Measurements from ENCODE around the gene NLRX1.
"Not testable (repeated sequence)": the region's sequence is repeated elsewhere in the genome, so short reads cannot be mapped to it uniquely, and the experiment has no call there.

NLRX1 gene

DNA sequence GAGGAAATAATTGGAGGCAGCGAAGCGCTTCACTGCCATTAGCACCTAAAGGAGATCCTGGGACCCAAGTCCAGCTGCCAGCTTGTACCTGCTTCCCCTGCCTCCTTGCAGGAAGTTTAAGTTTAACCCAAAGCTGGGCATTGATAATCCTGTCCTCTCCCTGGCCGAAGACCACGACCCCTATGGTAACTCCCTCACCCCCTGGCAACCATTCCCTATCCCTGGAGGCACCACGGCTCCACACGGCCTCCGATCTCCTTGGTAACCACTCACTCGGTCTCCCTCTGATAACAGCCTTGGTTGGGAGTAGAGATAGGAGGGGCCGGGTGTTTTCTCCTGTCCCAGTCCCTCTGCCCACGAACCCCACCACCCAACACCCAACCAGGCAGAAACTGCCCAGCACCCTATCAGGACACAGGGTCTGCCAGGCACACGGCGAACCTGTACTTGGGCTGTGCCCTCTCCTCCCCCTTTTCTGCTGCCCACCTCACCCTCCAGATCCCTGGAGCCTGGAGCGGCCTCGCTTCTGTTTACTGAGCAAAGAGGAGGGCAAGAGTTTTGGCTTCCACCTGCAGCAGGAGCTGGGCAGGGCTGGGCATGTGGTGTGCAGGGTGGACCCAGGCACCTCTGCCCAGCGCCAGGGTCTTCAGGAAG, 17.6 kb downstream of the NLRX1 start:
- no peak for DNase-seq

DNA sequence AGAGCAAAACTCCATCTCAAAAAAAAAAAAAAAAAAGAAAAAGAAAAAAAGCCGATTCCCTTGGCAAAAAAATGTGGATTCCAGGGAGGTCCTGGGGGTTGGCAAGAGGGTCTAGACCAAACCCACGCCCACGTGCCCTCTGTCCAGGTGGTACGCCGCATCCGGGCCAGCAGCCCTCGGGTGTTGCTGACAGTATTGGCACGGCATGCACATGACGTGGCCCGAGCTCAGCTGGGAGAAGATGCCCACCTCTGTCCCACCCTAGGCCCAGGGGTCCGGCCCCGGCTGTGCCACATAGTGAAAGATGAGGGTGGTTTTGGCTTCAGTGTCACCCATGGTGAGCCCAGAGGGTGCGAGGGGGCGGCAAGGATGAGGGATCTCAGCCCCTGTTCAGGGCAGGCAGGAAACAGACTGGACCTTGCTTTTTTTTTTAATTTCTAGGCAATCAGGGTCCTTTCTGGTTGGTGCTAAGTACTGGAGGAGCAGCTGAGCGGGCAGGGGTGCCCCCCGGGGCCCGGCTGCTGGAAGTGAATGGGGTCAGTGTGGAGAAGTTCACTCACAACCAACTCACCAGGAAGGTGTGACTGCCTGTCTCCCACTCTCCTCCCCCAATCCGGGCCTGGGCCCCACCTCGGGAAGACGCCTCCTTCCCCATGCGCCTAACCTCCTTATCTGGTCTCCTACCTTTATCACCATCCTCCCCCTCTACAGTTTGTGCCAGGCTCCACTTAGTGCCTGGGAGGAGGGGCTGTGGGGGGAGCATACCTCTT, 18.8 kb downstream of the NLRX1 start:
- no peak for DNase-seq

DNA sequence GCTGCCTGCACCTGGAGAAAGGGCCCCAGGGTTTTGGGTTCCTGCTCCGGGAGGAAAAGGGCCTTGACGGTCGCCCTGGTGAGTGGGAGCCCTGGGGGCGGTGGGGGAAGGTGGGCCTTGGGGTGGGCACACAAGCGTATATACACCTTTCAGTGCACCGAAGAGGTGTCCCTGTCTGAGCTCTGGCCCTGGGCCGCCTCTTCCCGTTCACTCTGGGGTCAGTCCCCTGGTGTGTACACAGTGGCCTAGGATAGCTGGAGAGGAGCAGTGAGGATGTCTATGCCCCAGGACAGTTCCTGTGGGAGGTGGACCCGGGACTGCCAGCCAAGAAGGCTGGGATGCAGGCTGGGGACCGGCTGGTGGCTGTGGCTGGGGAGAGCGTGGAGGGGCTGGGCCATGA, 19.5 kb downstream of the NLRX1 start:
- no peak for DNase-seq

DNA sequence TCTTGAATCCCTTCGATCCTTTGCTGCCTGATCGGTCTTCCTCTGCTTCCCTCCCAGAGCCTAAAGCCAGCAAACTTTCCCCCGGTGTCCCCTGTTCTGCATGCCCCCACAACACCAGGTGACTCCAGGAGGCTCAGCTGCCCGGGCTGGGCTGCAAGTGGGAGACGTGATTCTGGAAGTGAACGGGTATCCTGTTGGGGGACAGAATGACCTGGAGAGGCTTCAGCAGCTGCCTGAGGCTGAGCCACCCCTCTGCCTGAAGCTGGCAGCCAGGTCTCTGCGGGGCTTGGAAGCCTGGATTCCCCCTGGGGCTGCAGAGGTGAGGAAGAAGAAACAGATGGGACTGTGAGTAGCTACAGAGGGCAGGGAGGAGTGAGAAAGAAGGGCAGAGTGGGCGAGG, 20.4 kb downstream of the NLRX1 start:
- no peak for DNase-seq

- no peak for DNase-seq
Measured at GRCh38 chr11:119189393-119189792, 20.9 kb downstream of the NLRX1 start.

DNA sequence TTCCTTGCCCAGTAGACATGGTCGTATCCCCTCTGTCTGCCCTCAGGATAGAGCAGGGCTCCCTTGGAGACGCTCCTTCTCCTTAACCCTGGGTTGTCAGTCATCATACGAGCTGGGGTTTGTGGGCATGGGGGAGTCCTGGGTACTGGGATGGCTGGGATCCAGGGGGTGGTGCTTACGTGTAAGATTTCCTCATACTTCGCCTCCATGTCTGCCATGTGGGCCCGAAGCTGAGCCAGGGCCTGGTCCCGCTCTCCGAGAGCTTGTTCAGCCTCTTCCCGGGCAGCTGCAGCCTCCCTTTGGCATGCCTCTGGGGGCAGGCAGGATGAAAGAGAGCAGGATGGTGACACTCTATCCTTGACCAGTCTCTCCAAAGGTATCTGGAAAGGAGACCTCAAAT, 22.0 kb downstream of the NLRX1 start:
- no peak for DNase-seq

DNA sequence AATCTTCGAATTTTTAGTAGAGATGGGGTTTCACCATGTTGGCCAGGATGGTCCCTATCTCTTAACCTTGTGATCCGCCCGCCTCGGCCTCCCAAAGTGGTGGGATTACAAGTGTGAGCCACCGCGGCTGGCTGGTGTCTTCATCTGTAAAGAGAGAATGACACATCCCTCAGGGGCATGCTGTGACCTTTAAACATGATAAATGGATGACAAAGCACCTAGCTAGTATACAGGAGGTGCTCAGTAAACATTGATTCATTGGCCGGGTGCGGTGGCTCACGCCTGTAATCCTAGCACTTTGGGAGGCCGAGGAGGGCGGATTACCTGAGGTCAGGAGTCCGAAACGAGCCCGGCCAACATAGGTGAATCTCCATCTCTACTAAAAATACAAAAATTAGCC, 22.7 kb downstream of the NLRX1 start:
- DNase-seq: not testable (repeated sequence)

GRCh38 chr11:119192111-119192510, 23.6 kb downstream of the NLRX1 start:
- DNase-seq: no peak

DNA sequence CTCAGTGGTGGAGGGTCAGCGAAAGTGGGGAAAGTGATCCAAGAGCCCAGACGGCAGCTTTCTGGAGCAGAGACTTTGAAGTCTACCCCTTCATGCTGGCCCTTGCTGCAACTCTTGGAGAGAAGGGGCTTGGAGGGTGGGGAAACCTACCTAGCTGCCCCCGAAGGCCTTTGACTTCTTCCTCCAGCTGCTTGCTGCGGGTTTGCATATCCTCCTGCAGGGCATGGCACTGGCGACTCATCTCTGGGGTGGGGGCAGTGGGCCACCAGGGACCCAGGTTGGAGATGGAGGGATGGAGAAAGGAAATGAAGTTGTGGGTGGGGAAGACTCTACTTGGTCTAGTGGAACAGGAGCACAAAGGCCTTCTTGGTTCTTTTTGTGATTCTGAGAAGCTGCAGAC, 24.5 kb downstream of the NLRX1 start:
- no peak for DNase-seq

DNA sequence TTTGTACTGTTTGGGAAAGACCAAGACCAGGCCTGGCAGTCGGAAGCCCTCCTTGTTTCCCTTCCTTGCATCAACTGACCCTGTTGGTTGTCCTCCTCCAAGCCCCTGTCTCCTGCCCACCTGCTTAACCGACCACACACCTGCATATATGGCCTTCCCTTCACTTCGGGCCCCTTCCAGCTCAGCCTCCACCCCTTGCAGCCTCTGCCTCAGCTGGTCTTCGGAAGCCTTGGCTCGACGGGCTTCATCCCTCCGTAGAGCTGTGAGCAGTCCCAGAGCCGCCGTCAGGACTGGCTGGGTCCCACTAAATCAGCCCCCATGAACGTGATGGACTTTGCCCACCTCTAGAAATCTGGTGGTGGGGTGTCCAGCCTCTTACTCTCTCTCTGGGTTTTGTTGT, 25.1 kb downstream of the NLRX1 start:
- DNase-seq: no peak

GRCh38 chr11:119194811-119195440, 26.4 kb downstream of the NLRX1 start:
- no peak for DNase-seq

GRCh38 chr11:119195680-119196079, 27.2 kb downstream of the NLRX1 start:
- DNase-seq: no peak

DNA sequence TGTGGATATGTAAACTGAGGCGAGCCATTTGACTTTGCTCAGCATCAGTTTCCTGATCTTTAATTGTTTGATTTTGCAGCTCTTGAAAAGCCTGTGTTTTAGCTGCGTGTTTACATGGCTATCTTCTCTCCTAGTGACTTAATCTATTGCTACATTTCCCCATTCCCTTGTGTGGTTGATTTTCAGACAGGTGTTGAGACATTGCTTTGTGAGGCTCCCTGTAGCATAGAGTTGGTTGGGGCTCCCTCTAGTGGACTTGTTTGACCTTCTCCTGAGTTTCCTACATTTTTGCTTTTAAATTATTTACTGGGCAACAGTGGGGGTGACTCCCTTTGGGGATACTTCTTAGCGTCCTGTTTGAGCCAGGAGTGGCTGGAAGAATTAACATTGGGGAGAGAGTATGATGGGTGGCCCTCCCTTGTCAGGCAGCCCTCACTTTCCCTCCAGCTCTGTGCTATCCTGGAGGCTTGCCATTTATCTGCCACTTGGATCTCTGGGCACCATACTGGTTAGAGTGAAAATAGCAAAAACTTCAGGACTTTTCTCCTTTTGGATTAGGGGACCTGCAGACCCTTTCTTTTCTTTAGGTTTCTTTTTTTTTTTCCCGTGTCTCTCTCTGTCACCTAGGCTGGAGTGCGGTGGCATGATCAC, 28.4 kb downstream of the NLRX1 start:
- peak in 1 of 2 experiments; percentile 57 for DNase-seq

DNA sequence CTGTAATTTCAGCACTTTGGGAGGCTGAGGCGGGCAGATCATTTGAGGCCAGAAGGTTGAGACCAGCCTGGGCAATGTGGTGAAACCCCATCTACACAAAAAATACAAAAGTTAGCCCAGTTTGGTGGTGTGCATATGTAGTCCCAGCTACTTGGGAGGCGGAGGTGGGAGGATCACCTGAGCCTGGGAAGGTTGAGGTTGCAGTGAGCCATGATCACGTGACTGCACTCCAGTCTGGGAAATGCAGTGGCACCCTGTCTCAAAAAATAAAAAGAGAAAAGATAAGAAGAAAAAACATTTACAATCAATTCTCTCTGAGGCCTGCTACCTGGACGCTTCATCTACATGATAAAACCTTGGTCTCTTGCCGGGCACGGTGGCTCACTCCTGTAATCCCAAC, 30.4 kb downstream of the NLRX1 start:
- DNase-seq: no peak

DNA sequence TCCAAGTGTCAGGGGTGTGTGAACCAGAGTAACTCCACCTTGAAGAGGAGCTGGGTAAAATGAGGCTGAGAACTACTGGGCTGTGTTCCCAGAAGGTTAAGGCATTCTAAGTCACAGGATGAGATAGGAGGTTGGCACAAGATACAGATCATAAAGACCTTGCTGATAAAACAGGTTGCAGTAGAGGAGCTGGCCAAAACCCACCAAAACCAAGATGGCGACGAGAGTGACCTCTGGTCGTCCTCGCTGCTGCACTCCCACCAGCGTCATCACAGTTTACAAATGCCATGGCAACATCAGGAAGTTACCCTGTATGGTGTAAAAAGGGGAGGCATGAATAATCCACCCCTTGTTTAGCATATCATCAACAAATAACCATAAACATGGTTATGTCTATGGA, 32.7 kb downstream of the NLRX1 start:
- not testable (repeated sequence) for DNase-seq

DNA sequence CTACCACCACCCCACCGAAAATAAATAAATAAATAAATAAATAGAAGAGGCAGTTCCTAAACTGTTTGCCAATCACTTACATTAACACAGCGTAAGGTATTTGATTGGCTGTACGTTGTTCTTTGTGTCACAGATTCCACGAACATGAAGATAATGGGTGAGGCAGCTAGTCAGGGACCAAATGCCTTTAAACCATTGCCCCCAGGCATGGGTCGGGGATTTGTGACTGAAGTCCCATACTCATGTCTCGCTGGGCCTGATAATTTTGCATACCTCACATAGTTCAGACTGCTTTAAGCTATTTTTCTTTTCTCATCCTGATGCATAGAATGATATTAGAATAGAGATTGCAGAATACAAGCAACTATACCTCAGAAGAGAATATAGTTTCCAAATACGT, 34.0 kb downstream of the NLRX1 start:
- no peak for DNase-seq

GRCh38 chr11:119204066-119204465, 35.5 kb downstream of the NLRX1 start:
- no peak for DNase-seq

- DNase-seq: no peak
Measured at GRCh38 chr11:119205080-119205479, 36.6 kb downstream of the NLRX1 start.

- peak in 1 of 2 experiments; percentile 71 for DNase-seq
Measured at GRCh38 chr11:119205574-119206510, 37.3 kb downstream of the NLRX1 start, which contains the start of gene CBL. CBL (plus strand) TSS chr11:119206339; CDS start chr11:119206418, 79 bp downstream.

GRCh38 chr11:119206511-119207414, 38.2 kb downstream of the NLRX1 start:
- DNase-seq: no peak

DNA sequence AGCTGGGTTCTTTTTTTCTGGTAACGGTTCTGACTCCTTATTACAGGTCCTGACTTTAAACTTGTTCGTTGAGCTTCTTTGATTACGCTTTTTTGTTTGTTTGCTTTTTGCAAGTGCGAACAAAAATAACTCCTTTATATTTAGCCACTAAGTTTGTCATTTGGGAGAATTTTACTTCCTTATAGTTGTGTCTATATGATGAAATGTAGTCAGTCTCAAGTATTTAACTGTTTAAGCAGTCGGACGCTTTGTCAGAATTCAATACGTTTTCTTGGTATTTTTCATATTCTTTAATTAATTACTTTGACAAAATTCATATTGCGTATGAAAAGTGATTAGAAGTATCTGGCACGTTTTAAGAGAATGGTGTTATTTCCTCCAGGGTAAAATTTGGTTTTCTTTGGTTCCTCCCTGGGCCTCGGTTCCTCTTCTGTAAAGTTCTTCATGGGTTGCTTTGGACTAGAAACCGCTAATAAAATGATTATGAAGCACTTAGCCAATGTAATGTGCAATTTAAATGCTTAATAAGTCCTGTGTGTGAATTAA, 39.0 kb downstream of the NLRX1 start:
- no peak for DNase-seq

Data from cerebellar nuclear complex (tissue), 1 donor.